ENCODE measurements around the gene SPART. TPM values are rescaled to one million over a fixed set of nuclear protein-coding genes. Genes with fewer than 3 reads are reported as not detected.

SPART gene
- total RNA-seq, 4 donors from 2014 or later, result 33.9 to 51.2 (median 38.1) TPM

- WGBS, 2 donors, result 82% methylated on average over 2 of the region's 2 CpGs
- DNase-seq (ENCODE audit: low spot score in 2 of 2), result no peak
- no peak for TF ChIP-seq POLR2A (IDR thresholded peaks at IDR 0.05)
- TF ChIP-seq, protein P1, sequence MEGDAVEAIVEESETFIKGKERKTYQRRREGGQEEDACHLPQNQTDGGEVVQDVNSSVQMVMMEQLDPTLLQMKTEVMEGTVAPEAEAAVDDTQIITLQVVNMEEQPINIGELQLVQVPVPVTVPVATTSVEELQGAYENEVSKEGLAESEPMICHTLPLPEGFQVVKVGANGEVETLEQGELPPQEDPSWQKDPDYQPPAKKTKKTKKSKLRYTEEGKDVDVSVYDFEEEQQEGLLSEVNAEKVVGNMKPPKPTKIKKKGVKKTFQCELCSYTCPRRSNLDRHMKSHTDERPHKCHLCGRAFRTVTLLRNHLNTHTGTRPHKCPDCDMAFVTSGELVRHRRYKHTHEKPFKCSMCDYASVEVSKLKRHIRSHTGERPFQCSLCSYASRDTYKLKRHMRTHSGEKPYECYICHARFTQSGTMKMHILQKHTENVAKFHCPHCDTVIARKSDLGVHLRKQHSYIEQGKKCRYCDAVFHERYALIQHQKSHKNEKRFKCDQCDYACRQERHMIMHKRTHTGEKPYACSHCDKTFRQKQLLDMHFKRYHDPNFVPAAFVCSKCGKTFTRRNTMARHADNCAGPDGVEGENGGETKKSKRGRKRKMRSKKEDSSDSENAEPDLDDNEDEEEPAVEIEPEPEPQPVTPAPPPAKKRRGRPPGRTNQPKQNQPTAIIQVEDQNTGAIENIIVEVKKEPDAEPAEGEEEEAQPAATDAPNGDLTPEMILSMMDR (IDR thresholded peaks at IDR 0.05), result no peak
- H3K4me3 ChIP-seq (ENCODE audit: low read depth, poor library complexity, severe bottlenecking), result no peak overlapping the region
- intact Hi-C loops (cut with DNase I; ENCODE audit: low total_unique reads), result no loop called here
Measured at GRCh38 chr13:36374063-36374462, 27.9 kb upstream of the SPART start.

DNA sequence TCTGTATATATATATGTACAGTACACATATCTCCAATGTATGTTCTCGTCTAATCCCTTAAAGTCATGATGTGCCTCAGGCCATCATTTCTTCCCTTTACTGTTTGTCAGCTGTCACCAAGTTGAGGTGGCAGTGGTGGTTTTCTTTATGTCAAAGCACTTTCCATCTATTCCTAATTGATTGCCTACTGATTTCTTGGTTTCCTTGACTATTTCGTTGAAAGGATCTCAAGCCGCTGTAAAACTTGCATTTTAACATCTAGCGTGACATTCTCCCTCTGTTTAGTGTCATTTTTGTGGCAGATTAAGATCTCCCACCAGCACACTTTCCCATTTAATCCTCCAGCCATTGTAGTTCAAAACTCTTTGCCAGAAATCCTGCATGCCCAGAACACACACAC, 25.0 kb upstream of the SPART start:
- WGBS, 2 donors, result 90 to 97% methylated on average over 4 of the region's 4 CpGs
- TF ChIP-seq, protein P1 (IDR thresholded peaks at IDR 0.05), result no peak
- no peak for TF ChIP-seq POLR2A (IDR thresholded peaks at IDR 0.05)
- intact Hi-C loops (cut with DNase I; ENCODE audit: low total_unique reads), result no loop called here
- no peak overlapping the region for H3K4me3 ChIP-seq (ENCODE audit: low read depth, poor library complexity, severe bottlenecking)
- DNase-seq (ENCODE audit: low spot score in 2 of 2), result no peak

DNA sequence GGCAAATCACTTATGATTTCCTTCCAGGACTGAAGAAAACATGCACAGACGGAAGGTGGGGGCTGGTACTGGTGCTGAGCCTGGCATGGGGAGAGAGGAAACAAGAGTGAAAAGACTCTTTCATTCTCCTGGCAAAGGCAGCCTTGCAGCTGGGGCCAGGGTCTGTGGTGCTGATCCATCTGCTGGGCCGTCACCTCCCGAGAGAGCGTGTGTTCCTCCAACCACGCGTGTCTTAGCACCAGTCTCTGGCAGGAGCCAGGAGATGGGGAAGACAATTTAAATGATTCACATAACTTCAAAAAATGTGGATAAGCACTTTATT, 23.9 kb upstream of the SPART start:
- DNase-seq (ENCODE audit: low spot score in 2 of 2), result no peak
- intact Hi-C loops (cut with DNase I; ENCODE audit: low total_unique reads), result no loop called here
- WGBS, 2 donors, result 78 to 90% methylated on average over 6 of the region's 6 CpGs
- TF ChIP-seq POLR2A (IDR thresholded peaks at IDR 0.05), result no peak
- TF ChIP-seq, protein P1 (IDR thresholded peaks at IDR 0.05), result no peak
- no peak overlapping the region for H3K4me3 ChIP-seq (ENCODE audit: low read depth, poor library complexity, severe bottlenecking)

DNA sequence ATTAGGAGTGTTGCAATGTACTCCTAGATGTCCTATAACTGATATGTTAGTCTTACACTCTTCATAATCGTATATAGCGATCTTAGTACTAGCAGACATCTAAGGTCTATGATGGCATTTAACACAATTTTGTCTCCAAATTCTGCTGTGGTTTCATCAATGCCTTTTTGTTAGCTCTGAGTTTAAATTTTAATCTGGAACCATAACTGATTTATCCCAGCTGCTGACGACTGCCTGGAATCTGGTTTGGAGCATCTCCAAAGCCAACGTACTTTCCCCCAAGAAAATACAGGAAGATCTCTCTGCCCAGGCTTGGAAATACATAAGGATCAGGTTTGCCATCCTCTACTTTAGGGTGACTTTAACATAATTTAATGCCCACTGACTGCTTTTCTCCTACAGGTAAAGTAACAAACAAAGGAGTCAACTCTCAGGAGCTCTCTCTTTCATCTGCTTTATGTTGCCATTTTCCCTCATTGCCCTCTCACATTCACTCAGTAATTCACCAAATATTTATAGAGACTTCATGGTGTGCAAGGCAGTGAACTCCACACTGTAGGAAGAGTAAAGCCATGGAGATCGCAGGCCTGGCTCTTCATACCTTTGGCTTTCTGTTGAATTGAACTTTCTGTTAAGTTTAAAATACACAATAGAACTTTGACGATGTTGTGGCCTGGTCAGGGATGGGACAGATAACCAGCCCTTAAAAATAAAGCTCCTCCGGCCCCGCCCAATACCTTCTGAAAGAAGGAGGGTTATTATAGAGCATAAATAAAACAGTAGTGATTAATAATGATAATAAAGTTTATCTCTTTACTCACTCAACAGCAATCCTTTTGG, 23.3 kb upstream of the SPART start:
- TF ChIP-seq POLR2A (IDR thresholded peaks at IDR 0.05), result no peak
- TF ChIP-seq, protein P1 (IDR thresholded peaks at IDR 0.05), result no peak
- no peak for DNase-seq (ENCODE audit: low spot score in 2 of 2)
- H3K4me3 ChIP-seq (ENCODE audit: low read depth, poor library complexity, severe bottlenecking), result no peak overlapping the region
- WGBS, 2 donors, result 77% methylated on average over 8 of the region's 8 CpGs
- intact Hi-C loops (cut with DNase I; ENCODE audit: low total_unique reads), result no loop called here

DNA sequence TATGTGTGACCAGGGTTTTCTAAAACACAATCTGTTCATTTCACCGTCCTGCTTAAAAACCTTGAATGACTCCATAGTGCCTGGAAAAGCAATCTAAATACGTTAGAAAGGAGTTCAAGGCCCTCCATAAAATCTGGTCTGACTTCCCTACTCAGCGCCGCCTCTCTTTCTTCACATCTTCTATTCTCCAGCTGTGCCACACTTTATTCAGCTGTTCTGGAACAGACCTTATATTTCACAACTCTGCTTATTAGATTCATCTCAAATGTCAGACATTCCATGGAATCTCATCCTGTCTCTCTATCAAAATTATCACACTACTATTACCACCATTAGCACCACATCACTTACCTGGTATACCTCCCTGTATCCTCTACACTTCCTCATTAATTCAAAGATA, 19.8 kb upstream of the SPART start:
- no peak overlapping the region for H3K4me3 ChIP-seq (ENCODE audit: low read depth, poor library complexity, severe bottlenecking)
- no peak for DNase-seq (ENCODE audit: low spot score in 2 of 2)
- 70 to 83% methylated on average over 3 to 4 of the region's 4 CpGs for WGBS, 2 donors
- intact Hi-C loops (cut with DNase I; ENCODE audit: low total_unique reads), result no loop called here
- TF ChIP-seq POLR2A (IDR thresholded peaks at IDR 0.05), result no peak
- TF ChIP-seq, protein P1 (IDR thresholded peaks at IDR 0.05), result no peak
